Measurements from ENCODE around the gene DNAH1.

- TF ChIP-seq CTCF (IDR thresholded peaks at IDR 0.05) (no peak), POLR2AphosphoS5 (IDR thresholded peaks at IDR 0.05) (no peak)
These were observed 76.3 kb downstream of the DNAH1 start for GRCh38 chr3:52392216-52392930.

All from gastroesophageal sphincter (tissue), 3 donors.